ENCODE results near the gene ZNF827.
A peak's percentile ranks its signal among the peaks of the same experiment; 100 is the strongest.

Gene ZNF827

GRCh38 chr4:145938618-145939440 is at the start of gene ZNF827:
Gene ZNF827, minus strand, starts transcription at chr4:145938823. Its CDS starts 416 bp downstream, at chr4:145938407.
- peak; percentile 65 to 73 for DNase-seq

GRCh38 chr4:145984563-145984962 is 45.9 kb upstream of the ZNF827 start:
- no peak for DNase-seq

- no peak for DNase-seq
These were observed 44.2 kb upstream of the ZNF827 start for GRCh38 chr4:145982791-145983190.

GRCh38 chr4:145979160-145979559 is 40.5 kb upstream of the ZNF827 start:
- no peak for DNase-seq

- no peak for DNase-seq
These were observed 38.1 kb upstream of the ZNF827 start for GRCh38 chr4:145976680-145977079.

GRCh38 chr4:145960012-145960411 is 21.4 kb upstream of the ZNF827 start:
- DNase-seq, result no peak

- DNase-seq, result no peak
These were observed 18.7 kb upstream of the ZNF827 start for GRCh38 chr4:145957302-145957701.

GRCh38 chr4:145956288-145956890 is 17.8 kb upstream of the ZNF827 start:
- DNase-seq, result peak; percentile 34 to 35

- no peak for DNase-seq
These were observed 16.3 kb upstream of the ZNF827 start for GRCh38 chr4:145954924-145955339.

- no peak for DNase-seq
These were observed 13.3 kb upstream of the ZNF827 start for GRCh38 chr4:145951931-145952330.

GRCh38 chr4:145945431-145946155 is 7.0 kb upstream of the ZNF827 start:
- no peak for DNase-seq

GRCh38 chr4:145944886-145945285 is 6.3 kb upstream of the ZNF827 start:
- DNase-seq, result no peak

GRCh38 chr4:145939856-145940255 is 1.2 kb upstream of the ZNF827 start:
- no peak for DNase-seq

GRCh38 chr4:145939441-145939750 is 773 bp upstream of the ZNF827 start:
- DNase-seq, result no peak

- peak; percentile 62 for DNase-seq
These were observed 532 bp downstream of the ZNF827 start for GRCh38 chr4:145937971-145938611.

GRCh38 chr4:145936997-145937901 is 1.4 kb downstream of the ZNF827 start:
- peak in 1 of 2 experiments; percentile 68 for DNase-seq

- DNase-seq, result peak; percentile 73 to 77
These were observed 2.3 kb downstream of the ZNF827 start for GRCh38 chr4:145936142-145936996.

GRCh38 chr4:145935253-145936141 is 3.1 kb downstream of the ZNF827 start:
- DNase-seq, result peak in 1 of 2 experiments; percentile 49

- no peak for DNase-seq
These were observed 4.1 kb downstream of the ZNF827 start for GRCh38 chr4:145934434-145935047.

GRCh38 chr4:145933134-145933533 is 5.5 kb downstream of the ZNF827 start:
- no peak for DNase-seq

Measured in activated T-cell treated with anti-CD3 and anti-CD28 coated beads, Interleukin-2, amount 50 U/mL, for 48 hours (primary cell).